Upper lobe of left lung (tissue), 6 donors: Measurements from ENCODE around the gene TCERG1L. TPM values are rescaled to one million over a fixed set of nuclear protein-coding genes. Genes with fewer than 3 reads are reported as not detected.

Experiments
- ATAC-seq, 2 donors: fragments of 200-7000 bp; cut with Tn5 transposase; one replicate each; pipeline ENCODE4 v1.9.1; 2022; ENCODE audit warnings: mild to moderate bottlenecking in 2 of 2, moderate library complexity in 2 of 2; ENCODE audit not compliant: low FRiP score in 2 of 2
- DNase-seq, 2 donors: peaks; one replicate each; pipeline ENCODE4 v3.0.0-alpha.2; 2019 to 2020
- H3K27ac ChIP-seq, 4 donors: fragments of 200-600 bp; sonication (generic); one replicate each; pipeline ENCODE4 v1.5.1; 2016 to 2019
- H3K27me3 ChIP-seq, 4 donors: fragments of 200-600 bp; sonication (generic); one replicate each; pipeline ENCODE4 v1.5.1; 2017 to 2019
- H3K36me3 ChIP-seq, 4 donors: fragments of 200-600 bp; sonication (generic); one replicate each; pipeline ENCODE4 v1.5.1; 2016 to 2019
- H3K4me1 ChIP-seq, 4 donors: fragments of 200-600 bp; sonication (generic); one replicate each; pipeline ENCODE4 v1.5.1; 2018 to 2019
- H3K4me3 ChIP-seq, 4 donors: fragments of 200-600 bp; sonication (generic); one replicate each; pipeline ENCODE4 v1.5.1; 2017 to 2019; ENCODE audit warnings: mild to moderate bottlenecking in 2 of 4, moderate library complexity in 1 of 4
- H3K9me3 ChIP-seq, 4 donors: fragments of 200-600 bp; sonication (generic); one replicate each; pipeline ENCODE4 v1.5.1; 2018 to 2019
- EP300 ChIP-seq, 4 donors: sonication (generic); formaldehyde crosslinking; IDR thresholded peaks; one replicate each; pipeline ENCODE4 v1.5.1; 2017; ENCODE audit warnings: antibody characterized with exemption in 4 of 4, control low read depth in 2 of 4
- POLR2A ChIP-seq, 4 donors: fragments of 450-650 bp; IDR thresholded peaks; one replicate each; pipeline ENCODE4 v1.5.1; 2016 to 2017; ENCODE audit warnings: antibody characterized with exemption in 4 of 4, mild to moderate bottlenecking in 2 of 4
- POLR2AphosphoS5 ChIP-seq, 2 donors: sonication (generic); formaldehyde crosslinking; IDR thresholded peaks; one replicate each; pipeline ENCODE4 v1.5.1; 2017; ENCODE audit warnings: antibody characterized with exemption in 2 of 2
- WGBS, 2 donors: methylation state at CpG; one replicate each; pipeline ENCODE4 v1.1.5; 2017 to 2018; 5-methylcytosine and 5-hydroxymethylcytosine counted together
- total RNA-seq, 6 donors: library from RNA; depleted of rRNA in 4 of 6; stranded (reverse); fragments of >200 nt in 4 of 6; gene quantifications; one replicate each; pipeline versions ENCODE4 v1.1.0 to v1.2.1, GENCODE V29; 2016 to 2021
- TF ChIP-seq, protein P1 (sequence below), 6 experiments: fragments of 450-650 bp in 4 of 6; fragments of 200-600 bp in 2 of 6; sonication (generic) in 2 of 6; IDR thresholded peaks; one replicate each; pipeline ENCODE4 v1.5.1; 2016 to 2019; ENCODE audit warnings: antibody characterized with exemption in 6 of 6
- donor health status: DM: no; HTN: no; CAD: no; lungs with moderate emphysema.
- donor health status: DM: no; HTN: yes; CAD: no; lungs with severe emphysema.

The TCERG1L gene
- total RNA-seq, 6 donors from 2014 or later: 0.10 TPM; not detected in 5

DNA sequence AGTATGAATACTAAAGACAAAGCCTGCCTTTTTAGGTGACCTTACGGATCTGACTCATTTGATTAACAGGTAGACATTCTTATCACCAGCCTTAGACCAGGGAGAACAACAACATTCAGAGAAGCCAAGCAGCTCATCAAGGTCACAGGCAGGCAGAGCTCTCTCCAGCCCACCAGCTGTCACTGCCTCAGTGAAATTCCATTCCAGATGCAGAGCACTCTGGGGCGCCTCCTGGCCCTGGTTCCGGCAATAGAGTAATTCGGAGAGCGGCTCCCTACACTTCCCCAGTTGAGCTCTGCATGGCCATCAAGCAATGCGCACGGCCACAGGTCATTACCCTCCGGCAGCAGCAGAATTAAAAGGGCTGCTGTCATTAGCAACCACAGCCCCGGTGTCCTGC lies 164.7 kb downstream of the TCERG1L start:
- peaks cover 0 to 3% (median 0%) of the 10 kb centered on the region in 4 donors for H3K9me3 ChIP-seq
- DNase-seq (no peak), ATAC-seq (no peak)
- TF ChIP-seq POLR2A (IDR thresholded peaks at IDR 0.05): no peak
- H3K36me3 ChIP-seq: no peaks in the 10 kb centered on the region
- no peaks in the 10 kb centered on the region for H3K27me3 ChIP-seq
- no peak overlapping the region for H3K27ac ChIP-seq
- WGBS, 2 donors: 82% methylated on average over 5 to 9 of the region's 9 CpGs
- H3K4me1 ChIP-seq: no peaks in the 10 kb centered on the region
- H3K4me3 ChIP-seq: no peak overlapping the region

DNA sequence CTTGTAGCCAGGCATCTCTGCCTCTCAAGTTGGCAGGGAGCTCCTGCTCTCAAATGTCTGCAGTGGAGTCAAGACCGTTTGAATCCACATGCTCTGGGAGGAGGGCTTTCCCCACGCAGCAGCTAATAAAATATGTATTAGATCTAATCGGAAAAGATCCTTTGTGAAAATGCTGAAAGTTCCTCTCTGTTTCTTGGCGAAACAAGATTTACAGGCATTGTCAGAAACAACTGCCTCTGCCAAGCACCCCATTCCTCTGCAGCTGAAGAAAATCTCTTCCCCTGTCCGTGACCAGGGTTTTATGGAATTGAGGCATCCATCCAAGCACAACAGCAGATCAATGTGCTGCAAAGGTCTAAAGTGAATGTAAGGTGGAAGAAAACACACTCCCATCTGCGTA lies 165.8 kb downstream of the TCERG1L start:
- no peaks in the 10 kb centered on the region for H3K4me1 ChIP-seq
- no peaks in the 10 kb centered on the region for H3K9me3 ChIP-seq
- no peak overlapping the region for H3K4me3 ChIP-seq
- no peak for ATAC-seq
- H3K36me3 ChIP-seq: no peaks in the 10 kb centered on the region
- no peaks in the 10 kb centered on the region for H3K27me3 ChIP-seq
- no peak for DNase-seq
- TF ChIP-seq, protein P1, sequence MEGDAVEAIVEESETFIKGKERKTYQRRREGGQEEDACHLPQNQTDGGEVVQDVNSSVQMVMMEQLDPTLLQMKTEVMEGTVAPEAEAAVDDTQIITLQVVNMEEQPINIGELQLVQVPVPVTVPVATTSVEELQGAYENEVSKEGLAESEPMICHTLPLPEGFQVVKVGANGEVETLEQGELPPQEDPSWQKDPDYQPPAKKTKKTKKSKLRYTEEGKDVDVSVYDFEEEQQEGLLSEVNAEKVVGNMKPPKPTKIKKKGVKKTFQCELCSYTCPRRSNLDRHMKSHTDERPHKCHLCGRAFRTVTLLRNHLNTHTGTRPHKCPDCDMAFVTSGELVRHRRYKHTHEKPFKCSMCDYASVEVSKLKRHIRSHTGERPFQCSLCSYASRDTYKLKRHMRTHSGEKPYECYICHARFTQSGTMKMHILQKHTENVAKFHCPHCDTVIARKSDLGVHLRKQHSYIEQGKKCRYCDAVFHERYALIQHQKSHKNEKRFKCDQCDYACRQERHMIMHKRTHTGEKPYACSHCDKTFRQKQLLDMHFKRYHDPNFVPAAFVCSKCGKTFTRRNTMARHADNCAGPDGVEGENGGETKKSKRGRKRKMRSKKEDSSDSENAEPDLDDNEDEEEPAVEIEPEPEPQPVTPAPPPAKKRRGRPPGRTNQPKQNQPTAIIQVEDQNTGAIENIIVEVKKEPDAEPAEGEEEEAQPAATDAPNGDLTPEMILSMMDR (IDR thresholded peaks at IDR 0.05): no peak
- TF ChIP-seq EP300 (IDR thresholded peaks at IDR 0.05): no peak
- TF ChIP-seq POLR2A (IDR thresholded peaks at IDR 0.05): no peak
- TF ChIP-seq POLR2AphosphoS5 (IDR thresholded peaks at IDR 0.05): no peak
- 75 to 80% methylated on average over 6 of the region's 6 CpGs for WGBS, 2 donors
- H3K27ac ChIP-seq: no peak overlapping the region

DNA sequence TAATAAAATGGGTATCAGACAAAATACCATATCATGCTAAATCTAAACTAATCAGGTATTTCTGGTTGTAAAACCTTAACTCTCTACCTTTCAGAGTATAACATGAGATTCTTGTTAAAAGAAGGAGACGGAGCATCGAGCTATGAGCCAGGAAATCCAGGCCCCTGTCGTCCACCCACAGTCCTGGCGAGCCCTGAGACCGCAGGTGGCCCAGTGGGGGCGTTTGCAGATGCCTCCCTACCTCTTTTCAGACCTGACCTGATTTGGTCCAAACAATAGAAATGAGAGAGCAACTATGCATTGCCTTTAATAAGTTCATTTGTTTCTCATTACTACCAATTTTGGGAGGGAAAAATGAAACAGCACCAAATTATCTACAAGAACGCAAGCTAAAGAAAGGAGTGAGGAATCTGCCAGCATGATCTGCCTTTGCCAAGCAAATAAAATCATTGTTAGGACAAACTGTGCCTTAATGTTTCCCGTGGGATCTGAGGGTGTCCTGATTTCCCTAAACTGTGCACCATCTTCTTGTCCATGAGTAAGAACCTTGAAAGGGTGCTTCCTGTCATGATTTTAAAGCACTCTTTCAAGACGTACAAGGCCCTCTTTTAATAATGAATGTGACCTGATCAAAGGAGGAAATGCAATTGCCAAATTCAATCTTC lies 166.7 kb downstream of the TCERG1L start:
- no peaks in the 10 kb centered on the region for H3K4me1 ChIP-seq
- H3K4me3 ChIP-seq: no peak overlapping the region
- WGBS, 2 donors: 80 to 86% methylated on average over 9 of the region's 9 CpGs
- no peak overlapping the region for H3K27ac ChIP-seq
- no peaks in the 10 kb centered on the region for H3K36me3 ChIP-seq
- TF ChIP-seq, protein P1 (IDR thresholded peaks at IDR 0.05): no peak
- TF ChIP-seq POLR2AphosphoS5 (IDR thresholded peaks at IDR 0.05): no peak
- no peaks in the 10 kb centered on the region for H3K9me3 ChIP-seq
- ATAC-seq: no peak
- no peak for DNase-seq
- H3K27me3 ChIP-seq: no peaks in the 10 kb centered on the region

DNA sequence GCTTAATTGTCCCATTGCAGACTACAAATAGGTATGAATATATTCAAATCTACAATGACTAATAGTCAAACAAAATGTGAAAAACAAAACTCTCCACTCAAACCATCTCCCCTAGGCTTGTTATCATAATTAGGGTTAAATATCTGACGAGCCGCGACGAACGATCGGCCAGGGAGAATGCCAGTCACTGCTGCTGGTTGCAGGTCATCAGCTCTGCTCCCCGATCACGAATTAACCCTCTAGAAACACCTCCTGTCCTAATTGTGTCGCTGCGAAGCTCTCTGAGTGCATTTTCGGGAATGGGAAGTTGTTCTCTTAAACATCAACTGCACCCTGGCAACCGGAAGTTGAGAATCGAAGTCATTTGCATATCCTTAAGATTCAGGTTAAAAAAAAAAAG lies 167.3 kb downstream of the TCERG1L start:
- no peak for DNase-seq
- TF ChIP-seq, protein P1 (IDR thresholded peaks at IDR 0.05): no peak
- TF ChIP-seq EP300 (IDR thresholded peaks at IDR 0.05) (no peak), POLR2AphosphoS5 (IDR thresholded peaks at IDR 0.05) (no peak), POLR2A (IDR thresholded peaks at IDR 0.05) (no peak)
- Histone ChIP-seq H3K9me3 (no peaks in the 10 kb centered on the region), H3K4me3 (no peak overlapping the region), H3K27me3 (no peaks in the 10 kb centered on the region), H3K4me1 (no peaks in the 10 kb centered on the region), H3K27ac (no peak overlapping the region), H3K36me3 (no peaks in the 10 kb centered on the region)
- no peak for ATAC-seq
- 72 to 78% methylated on average over 13 of the region's 13 CpGs for WGBS, 2 donors

DNA sequence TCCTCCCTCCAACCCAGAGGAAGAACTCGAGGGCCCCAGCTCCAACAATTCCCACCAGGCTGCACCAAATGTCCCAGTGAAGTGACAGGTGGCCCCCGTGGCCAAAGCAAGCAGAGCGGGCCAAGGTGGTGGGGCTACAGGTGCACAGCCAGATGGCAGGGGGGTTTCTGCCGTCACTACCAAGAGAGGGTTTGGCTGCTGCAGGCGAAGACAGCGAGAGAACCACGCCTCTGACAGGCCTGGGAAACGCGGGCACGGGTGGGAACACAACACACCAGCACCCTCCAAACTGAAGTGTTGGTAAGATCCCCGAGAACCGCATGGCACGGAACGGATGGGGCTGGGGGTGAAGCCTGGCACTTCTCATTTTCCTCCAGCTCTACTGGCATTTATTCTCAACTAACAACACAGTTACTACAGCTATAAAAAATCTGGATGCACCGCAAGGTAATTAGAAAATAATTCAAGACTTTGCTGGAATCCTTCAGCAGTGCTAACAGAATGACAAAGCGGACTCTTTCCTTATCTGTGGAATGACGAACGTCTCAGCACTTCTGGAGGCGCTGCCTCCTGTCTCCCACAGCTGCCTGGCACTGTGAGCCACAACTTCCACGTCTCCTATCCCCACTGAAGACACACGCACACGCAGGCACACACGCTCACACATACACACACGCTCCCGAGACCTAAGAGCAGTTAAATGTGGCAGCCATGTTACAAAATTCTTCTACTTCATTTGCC lies 167.9 kb downstream of the TCERG1L start:
- H3K36me3 ChIP-seq: no peaks in the 10 kb centered on the region
- no peak overlapping the region for H3K27ac ChIP-seq
- no peak overlapping the region for H3K4me3 ChIP-seq
- no peak for ATAC-seq
- no peak for DNase-seq
- H3K4me1 ChIP-seq: no peaks in the 10 kb centered on the region
- no peaks in the 10 kb centered on the region for H3K9me3 ChIP-seq
- WGBS, 2 donors: 79 to 83% methylated on average over 25 of the region's 25 CpGs
- TF ChIP-seq EP300 (IDR thresholded peaks at IDR 0.05) (no peak), POLR2A (IDR thresholded peaks at IDR 0.05) (no peak), POLR2AphosphoS5 (IDR thresholded peaks at IDR 0.05) (no peak)
- TF ChIP-seq, protein P1 (IDR thresholded peaks at IDR 0.05): no peak
- H3K27me3 ChIP-seq: no peaks in the 10 kb centered on the region
